IPS-NIHi11 (cell line): ENCODE results near the gene AFF4.
"Not testable (repeated sequence)": the region's sequence is repeated elsewhere in the genome, so short reads cannot be mapped to it uniquely, and the experiment has no call there.

ENCODE experiments used
- DNase-seq: peaks from one replicate; pipeline ENCODE4 v3.0.0; 2012; ENCODE audit warnings: mixed read lengths, low spot score

Gene AFF4

GRCh38 chr5:132887283-132887682 is 76.2 kb downstream of the AFF4 start:
- no peak for DNase-seq

GRCh38 chr5:132886064-132886823 is 77.2 kb downstream of the AFF4 start:
- DNase-seq, result no peak

DNA sequence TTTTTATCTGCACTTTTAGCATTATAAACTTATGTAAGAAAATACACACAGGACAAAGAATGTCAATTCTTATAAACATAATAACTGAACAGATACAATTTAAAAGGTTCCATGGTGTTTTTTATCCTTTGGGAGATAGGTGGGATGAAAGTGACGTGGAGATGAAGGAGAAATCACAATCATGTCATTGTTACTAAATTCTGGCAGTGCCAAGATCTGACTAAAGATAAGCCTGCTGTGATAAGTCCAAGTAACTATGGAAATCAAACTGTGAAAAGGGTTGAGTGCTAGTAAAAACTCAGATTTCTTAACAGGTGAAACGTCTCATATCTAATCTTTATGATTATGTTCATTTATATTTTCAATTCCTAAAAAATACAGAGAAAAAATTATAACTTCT is 78.9 kb downstream of the AFF4 start:
- DNase-seq, result no peak

GRCh38 chr5:132883261-132883834 is 80.1 kb downstream of the AFF4 start:
- peak; percentile 58 for DNase-seq

DNA sequence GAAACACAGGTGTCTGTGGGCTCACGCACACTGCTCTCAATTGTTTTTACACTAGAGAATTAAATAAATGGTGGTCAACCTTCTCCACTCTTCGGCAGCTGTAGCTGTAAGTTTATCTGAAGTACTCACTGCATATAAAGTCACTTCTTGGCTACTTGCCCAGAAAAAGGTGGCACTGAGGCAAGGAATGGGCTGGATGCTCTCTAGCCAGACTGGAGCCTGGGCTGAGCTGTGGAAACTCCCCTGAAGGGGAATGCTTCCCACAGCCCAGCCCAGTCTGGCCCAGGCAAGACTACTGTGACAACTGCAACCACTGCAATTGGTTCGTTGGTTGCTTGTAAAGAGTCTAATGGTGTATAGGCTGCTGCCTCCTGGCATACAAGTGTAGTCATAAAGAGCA is 85.5 kb downstream of the AFF4 start:
- no peak for DNase-seq

DNA sequence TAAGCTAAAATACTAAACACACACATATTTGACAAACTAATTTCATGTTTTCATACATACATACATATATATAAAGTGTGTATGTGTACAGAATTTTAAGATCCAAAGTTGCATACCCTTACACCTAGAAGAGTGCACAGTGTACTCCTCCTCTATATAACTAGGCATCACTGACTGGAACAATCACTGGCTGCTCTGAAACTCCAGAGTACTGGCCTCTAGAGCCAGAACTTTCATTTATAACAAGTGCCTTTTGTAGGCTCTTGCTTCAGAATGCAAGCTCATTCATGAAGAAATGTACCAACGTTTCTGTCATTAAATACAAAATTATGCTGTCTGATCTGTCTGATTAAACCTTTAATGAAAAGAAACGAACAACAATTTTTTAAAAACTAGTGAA is 86.0 kb downstream of the AFF4 start:
- DNase-seq, result no peak

- DNase-seq, result no peak
These were observed 87.2 kb downstream of the AFF4 start for GRCh38 chr5:132876020-132876759.

GRCh38 chr5:132873930-132874271 is 89.5 kb downstream of the AFF4 start:
- DNase-seq, result no peak

DNA sequence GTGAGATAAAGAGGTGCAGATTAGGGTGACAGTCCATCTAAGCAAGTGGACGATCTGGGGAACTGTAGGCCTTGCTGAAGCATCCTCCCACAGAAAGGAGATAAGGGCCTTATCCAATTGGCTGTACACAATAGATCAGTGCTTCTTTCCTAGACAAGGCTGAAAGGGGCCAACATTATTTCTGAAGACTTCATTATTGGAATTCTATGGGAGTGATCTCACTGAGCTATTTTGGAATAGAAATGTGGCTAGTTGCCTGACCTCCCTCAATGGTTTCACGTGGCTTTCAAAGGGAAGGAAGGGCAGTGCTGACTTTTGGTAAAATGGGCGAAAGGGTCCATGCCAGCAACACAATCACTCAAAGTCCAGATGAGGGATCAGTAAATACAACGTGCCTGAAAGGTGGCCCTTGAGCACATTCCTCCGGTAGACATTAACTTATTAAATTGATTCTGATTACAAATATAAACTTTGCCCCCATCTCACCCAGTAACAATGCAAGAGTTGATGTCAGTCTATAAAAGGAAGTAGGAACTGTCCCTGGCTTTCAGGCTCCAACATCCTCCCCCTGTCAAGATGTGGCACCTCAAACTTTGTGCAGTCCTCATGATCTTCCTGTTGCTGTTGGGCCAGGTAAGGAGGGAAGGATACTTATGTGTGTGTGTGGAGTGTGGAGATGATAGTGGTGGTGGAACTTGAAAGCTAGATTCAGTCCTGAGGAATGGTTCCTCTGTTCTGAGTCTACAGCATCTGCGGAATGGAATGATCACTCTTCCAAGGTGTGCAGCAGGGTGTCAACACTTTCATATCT is 90.1 kb downstream of the AFF4 start, which contains the start of gene LEAP2:
Gene LEAP2 (plus strand): TSS at position 550 of the 811 bp plus-strand sequence. CDS start 27 bp downstream, at position 577.
- DNase-seq, result no peak

DNA sequence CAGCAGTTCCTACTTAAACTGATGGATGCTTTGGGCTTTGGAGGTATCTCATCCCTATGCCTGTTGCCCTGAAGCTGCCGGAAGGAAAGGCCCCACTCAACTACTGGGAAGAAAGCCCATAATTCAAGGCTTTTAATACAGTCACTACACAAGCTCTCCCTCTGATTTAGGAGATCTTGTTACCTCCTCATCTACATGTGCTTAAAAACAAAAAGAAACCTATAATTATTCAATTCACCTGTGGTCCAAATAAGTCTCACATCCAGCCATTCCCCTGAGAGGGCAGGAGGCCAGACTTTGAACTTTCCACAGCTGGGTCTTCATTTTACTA is 90.7 kb downstream of the AFF4 start:
- DNase-seq, result no peak

GRCh38 chr5:132871459-132872284 is 91.8 kb downstream of the AFF4 start:
- no peak for DNase-seq

DNA sequence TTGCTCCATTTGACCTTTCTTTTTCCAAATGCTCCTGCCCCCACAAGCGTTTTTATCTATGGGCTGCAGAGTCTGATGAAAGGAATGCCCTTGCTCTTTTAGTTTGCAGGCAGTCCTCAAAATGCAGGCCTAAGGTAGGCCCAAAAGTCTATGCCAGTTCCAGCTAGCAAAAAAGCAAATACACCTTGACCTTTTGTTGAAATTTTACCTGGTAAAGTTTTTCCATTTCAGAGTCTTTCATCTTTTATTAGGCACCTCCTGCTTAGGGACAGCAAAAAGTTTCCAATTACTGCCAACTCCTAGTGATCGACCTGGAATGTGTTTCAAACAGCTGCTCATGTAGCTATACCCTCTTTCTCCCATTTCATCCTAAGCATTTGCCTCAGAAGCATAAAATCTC is 92.6 kb downstream of the AFF4 start:
- no peak for DNase-seq

- no peak for DNase-seq
These were observed 94.7 kb downstream of the AFF4 start for GRCh38 chr5:132868754-132869153.

DNA sequence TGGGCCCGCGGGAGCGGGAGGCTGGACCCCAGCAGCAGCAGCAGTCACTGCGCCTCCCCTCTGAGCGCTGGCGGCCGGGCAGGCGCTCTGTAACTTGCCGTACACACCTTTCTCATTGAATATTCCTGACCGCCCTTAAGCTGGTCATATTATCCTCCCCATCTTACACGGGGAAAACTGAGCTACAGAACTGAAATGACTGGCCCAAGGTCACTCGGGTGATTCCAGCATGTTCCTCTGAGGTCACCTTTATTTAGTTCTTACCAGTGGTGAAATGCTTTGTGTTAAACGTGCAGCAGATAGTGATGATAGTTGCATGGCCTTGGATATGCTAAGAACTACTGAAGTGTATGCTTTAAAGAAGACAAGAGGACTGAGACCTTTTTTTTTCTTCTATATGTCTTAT is 96.4 kb downstream of the AFF4 start:
- no peak for DNase-seq

GRCh38 chr5:132866342-132867045 is 96.9 kb downstream of the AFF4 start, which contains the start of the genes GDF9 and UQCRQ:
GDF9 (minus strand) TSS chr5:132866469; CDS start chr5:132864533, 1,936 bp downstream.
UQCRQ (plus strand) TSS chr5:132866642; CDS start chr5:132866882, 240 bp downstream.
- DNase-seq, result peak; percentile 97

GRCh38 chr5:132865668-132866341 is 97.6 kb downstream of the AFF4 start:
- no peak for DNase-seq

- DNase-seq, result no peak
These were observed 102.7 kb downstream of the AFF4 start for GRCh38 chr5:132860742-132861141.

DNA sequence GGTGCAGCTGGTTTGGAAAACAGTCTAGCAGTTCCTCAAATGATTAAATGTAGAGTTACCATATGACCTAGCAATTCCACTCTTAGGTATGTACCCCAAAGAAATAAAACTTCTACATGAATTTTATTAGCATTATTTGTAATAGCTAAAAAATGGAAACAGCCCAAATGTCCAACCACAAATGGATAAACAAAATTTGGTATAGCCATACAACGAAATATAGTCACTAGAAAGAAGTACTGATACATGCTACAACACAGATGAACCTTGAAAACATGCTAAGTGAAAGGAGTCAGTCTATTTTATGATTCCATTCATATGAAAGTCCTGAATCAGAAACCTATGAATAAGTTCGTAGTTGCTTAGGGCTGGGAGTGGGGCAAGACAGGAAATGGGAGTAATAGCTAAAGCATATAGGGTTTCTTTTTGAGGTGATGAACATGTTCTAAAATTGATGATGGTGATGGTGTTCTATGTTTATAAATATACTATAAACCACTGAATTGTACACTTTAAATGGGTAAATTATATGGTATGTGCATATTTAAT is 103.5 kb downstream of the AFF4 start:
- no peak for DNase-seq

- DNase-seq, result no peak
These were observed 107.4 kb downstream of the AFF4 start for GRCh38 chr5:132856011-132856410.

DNA sequence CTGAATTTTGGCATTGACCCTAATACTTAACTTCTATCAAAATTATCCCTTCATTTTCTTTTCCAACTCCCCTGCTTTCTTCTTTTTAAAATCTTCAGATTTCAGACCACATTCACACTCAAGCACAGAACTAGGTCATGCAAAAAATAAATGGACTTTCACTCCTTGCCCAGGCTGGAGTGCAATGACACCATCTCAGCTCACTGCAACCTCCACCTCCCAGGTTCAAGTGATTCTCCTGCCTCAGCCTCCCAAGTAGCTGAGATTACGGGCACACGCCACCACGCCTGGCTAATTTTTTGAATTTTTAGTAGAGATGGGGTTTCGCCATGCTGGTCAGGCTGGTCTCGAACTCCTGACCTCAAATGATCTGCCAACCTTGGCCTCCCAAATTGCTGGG is 108.4 kb downstream of the AFF4 start:
- not testable (repeated sequence) for DNase-seq
